OCI-LY7 (cell line): Measurements from ENCODE around the gene ZFHX2. TPM values are rescaled to one million over a fixed set of nuclear protein-coding genes. Genes with fewer than 3 reads are reported as not detected.

Experiments used
- BruUV-seq: library from RNA; stranded (reverse); fragments of 400-500 nt; replicated peaks from 2 replicates; lab custom pipeline; 2021; lab: Mats Ljungman, UMichigan
- CTCF ChIA-PET: fragments of 300-600 bp; sonication (Branson Sonifier 250); formaldehyde crosslinking; loops from one replicate; lab custom pipeline; 2022; ENCODE audit warnings: antibody characterized with exemption; ENCODE audit not compliant: unreplicated experiment; lab: Charles Lee
- POLR2A ChIA-PET: fragments of 300-600 bp; sonication (Branson Sonifier 250); formaldehyde crosslinking; loops from one replicate; lab custom pipeline; 2022; ENCODE audit warnings: antibody characterized with exemption; lab: Charles Lee
- DNase-seq: peaks from one replicate; pipeline ENCODE4 v3.0.0-alpha.2; 2015; ENCODE audit warnings: low spot score
- H2AFZ ChIP-seq: fragments of 200-600 bp; sonication (generic), shearing (Covaris generic); 2 replicates; pipeline ENCODE4 v1.6.1; 2014; ENCODE audit warnings: mild to moderate bottlenecking, antibody characterized with exemption, low read length, moderate library complexity
- H3K27ac ChIP-seq: fragments of 200-600 bp; sonication (generic); 2 replicates; pipeline ENCODE4 v1.5.1; 2014; ENCODE audit warnings: mixed run types, low read depth, mild to moderate bottlenecking, moderate library complexity, low read length, inconsistent platforms; ENCODE audit not compliant: poor library complexity, severe bottlenecking
- H3K36me3 ChIP-seq: fragments of 200-600 bp; sonication (generic); 2 replicates; pipeline ENCODE4 v1.6.1; 2014; ENCODE audit warnings: mild to moderate bottlenecking, antibody characterized with exemption, low read length, moderate library complexity, mixed read lengths; ENCODE audit not compliant: insufficient read depth
- H3K4me1 ChIP-seq: fragments of 200-600 bp; sonication (generic); 2 replicates; pipeline ENCODE4 v1.5.1; 2014; ENCODE audit warnings: mild to moderate bottlenecking, low read length; ENCODE audit not compliant: insufficient read depth, poor library complexity, severe bottlenecking
- H3K4me2 ChIP-seq: fragments of 200-600 bp; sonication (generic); 2 replicates; pipeline ENCODE4 v1.6.1; 2014; ENCODE audit warnings: mild to moderate bottlenecking, low read length
- H3K4me3 ChIP-seq: fragments of 200-600 bp; sonication (generic); 2 replicates; pipeline ENCODE4 v1.5.1; 2014; ENCODE audit warnings: mild to moderate bottlenecking, low read depth, low read length; ENCODE audit not compliant: poor library complexity, severe bottlenecking
- H3K79me2 ChIP-seq: fragments of 200-600 bp; sonication (generic); 2 replicates; pipeline ENCODE4 v1.6.1; 2016; ENCODE audit warnings: low read depth, mild to moderate bottlenecking, low read length, moderate library complexity, mixed read lengths; ENCODE audit not compliant: insufficient read depth
- H3K9me2 ChIP-seq: fragments of 200-600 bp; sonication (generic); 2 replicates; pipeline ENCODE4 v1.6.1; 2016; ENCODE audit warnings: mild to moderate bottlenecking, low read length, mixed read lengths; ENCODE audit not compliant: insufficient read depth
- H3K9me3 ChIP-seq: fragments of 200-600 bp; sonication (generic); 2 replicates; pipeline ENCODE4 v1.6.1; 2014; ENCODE audit warnings: mild to moderate bottlenecking, mixed run types, low read length, mixed read lengths
- H4K20me1 ChIP-seq: fragments of 200-600 bp; sonication (generic); 2 replicates; pipeline ENCODE4 v1.6.1; 2014; ENCODE audit warnings: mild to moderate bottlenecking, antibody characterized with exemption, low read length, moderate library complexity, mixed read lengths; ENCODE audit not compliant: insufficient read depth
- EZH2phosphoT487 ChIP-seq: fragments of 200-600 bp; sonication (generic); IDR thresholded peaks from 2 replicates; pipeline ENCODE4 v1.6.1; 2018; ENCODE audit warnings: low read depth, borderline replicate concordance, mild to moderate bottlenecking, mixed run types, antibody characterized with exemption, low read length, moderate library complexity, mixed read lengths
- intact Hi-C: fragments of 100-400 bp; cut with micrococcal nuclease; formaldehyde crosslinking; loops from one replicate; pipeline ENCODE4 v1.10.0; 2022; ENCODE audit not compliant: unreplicated experiment
- total RNA-seq, 2 experiments: library from RNA; depleted of rRNA in 1 of 2; stranded (reverse); fragments of >200 nt in 1 of 2; shearing (Covaris generic) in 1 of 2; gene quantifications; 2 replicates each; pipeline ENCODE4 v1.2.3, GENCODE V29; 2014 to 2022
- TF ChIP-seq, protein P1 (sequence below): fragments of 200-600 bp; sonication (generic); conservative IDR thresholded peaks from 2 replicates; pipeline ENCODE4 v1.5.1; 2014; ENCODE audit warnings: mild to moderate bottlenecking, antibody characterized with exemption, low read length, moderate library complexity, mixed read lengths

ZFHX2 gene
- total RNA-seq, 2 experiments from 2014 or later, result 0.60 to 1.8 TPM

DNA sequence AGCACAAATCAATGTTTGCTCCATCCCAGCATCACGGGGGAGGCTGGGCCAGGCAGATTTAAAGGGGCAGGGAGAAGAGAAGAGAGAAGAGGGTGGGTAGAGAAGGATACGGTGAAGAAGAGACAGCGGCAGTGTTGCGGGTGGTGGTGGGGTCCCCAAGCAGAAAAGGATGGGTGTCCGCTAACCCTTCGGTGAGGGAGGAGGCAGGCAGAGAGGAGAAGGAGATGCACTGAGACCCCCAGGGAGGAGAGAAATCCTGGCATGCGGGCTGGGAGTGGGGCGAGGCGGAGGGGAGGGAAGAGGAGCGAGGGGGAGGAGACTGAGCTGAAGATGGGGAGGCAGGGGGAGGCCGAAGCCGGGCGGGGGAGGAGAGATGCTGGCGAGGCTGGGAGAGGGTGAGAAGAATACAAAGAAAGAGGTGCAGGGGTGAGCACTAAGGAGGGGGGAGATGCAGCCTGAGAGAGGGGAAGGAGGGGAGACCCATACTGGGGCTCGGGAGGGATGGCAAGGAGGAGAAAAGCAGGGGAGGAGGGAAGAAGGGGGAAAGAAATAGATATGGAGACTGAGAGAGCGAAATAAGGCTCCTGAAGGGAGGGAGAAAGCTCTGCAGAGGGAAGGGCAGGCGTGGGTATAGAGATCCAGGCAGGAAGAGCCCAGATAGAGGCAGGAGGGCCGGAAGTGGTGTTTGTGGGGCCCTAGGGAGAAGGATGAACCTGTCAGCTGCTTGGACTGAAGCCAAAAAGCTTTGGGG, 27.2 kb upstream of the ZFHX2 start, which contains the start of gene JPH4:
Gene JPH4 (minus strand): TSS at position 231 of the 751 bp plus-strand sequence. CDS start 1,337 bp downstream, outside the sequence.
- intact Hi-C loops, result no loop called here
- ChIA-PET POLR2A (no interaction called here), CTCF (no interaction called here)
- no TSS peak for BruUV-seq
- Histone ChIP-seq H3K4me2 (no peak within 1 kb of the TSS), H3K9me2 (no peaks in the 10 kb centered on the region), H3K9me3 (no peaks in the 10 kb centered on the region), H3K27ac (no peak within 1 kb of the TSS), H3K36me3 (no peaks in the 10 kb centered on the region), H2AFZ (no peak within 1 kb of the TSS), H3K4me3 (no peak within 1 kb of the TSS), H3K79me2 (no peaks in the 10 kb centered on the region), H3K4me1 (no peaks in the 10 kb centered on the region), H4K20me1 (no peaks in the 10 kb centered on the region)
- TF ChIP-seq, protein P1, sequence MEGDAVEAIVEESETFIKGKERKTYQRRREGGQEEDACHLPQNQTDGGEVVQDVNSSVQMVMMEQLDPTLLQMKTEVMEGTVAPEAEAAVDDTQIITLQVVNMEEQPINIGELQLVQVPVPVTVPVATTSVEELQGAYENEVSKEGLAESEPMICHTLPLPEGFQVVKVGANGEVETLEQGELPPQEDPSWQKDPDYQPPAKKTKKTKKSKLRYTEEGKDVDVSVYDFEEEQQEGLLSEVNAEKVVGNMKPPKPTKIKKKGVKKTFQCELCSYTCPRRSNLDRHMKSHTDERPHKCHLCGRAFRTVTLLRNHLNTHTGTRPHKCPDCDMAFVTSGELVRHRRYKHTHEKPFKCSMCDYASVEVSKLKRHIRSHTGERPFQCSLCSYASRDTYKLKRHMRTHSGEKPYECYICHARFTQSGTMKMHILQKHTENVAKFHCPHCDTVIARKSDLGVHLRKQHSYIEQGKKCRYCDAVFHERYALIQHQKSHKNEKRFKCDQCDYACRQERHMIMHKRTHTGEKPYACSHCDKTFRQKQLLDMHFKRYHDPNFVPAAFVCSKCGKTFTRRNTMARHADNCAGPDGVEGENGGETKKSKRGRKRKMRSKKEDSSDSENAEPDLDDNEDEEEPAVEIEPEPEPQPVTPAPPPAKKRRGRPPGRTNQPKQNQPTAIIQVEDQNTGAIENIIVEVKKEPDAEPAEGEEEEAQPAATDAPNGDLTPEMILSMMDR, result no peak
- TF ChIP-seq EZH2phosphoT487, result no peak
- no peak for DNase-seq

DNA sequence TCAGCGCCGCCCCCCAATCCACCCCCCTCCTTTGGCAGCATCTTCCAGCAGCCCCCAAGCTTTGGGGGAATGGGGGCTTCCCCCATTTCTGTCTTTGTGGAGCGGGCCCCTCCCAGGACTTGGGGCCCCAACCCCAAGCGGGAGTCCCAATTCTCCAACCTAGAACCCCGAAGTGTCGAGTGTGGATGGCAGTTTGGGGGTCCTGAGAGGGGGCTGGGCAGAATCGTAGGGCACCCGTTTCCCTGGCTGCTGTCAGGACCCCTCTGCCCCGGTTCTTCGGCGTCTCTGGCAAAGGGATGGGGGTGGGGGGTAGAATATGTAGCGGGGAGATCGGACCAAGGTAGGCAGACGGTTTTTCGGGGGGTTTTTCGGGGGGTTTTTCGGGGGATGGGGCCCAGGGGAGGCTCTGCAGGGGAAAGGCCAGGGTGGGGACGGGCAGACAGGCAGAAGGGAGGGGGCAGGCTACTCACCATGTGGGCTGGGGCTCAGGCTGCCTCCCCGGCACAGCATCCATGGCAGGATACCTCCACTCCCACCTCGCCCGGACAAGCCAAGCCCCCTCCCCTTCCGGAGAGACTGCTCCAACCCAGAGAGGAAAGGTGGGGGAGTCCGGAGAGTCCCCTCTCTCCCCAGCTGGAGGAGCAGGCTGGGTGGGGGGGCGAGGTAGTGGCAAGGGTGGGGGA, 26.3 kb upstream of the ZFHX2 start:
- H3K4me2 ChIP-seq, result no peak overlapping the region
- H4K20me1 ChIP-seq, result no peaks in the 10 kb centered on the region
- intact Hi-C loops, result no loop called here
- H3K36me3 ChIP-seq, result no peaks in the 10 kb centered on the region
- no peak overlapping the region for H3K4me3 ChIP-seq
- H3K4me1 ChIP-seq, result no peaks in the 10 kb centered on the region
- H3K9me3 ChIP-seq, result no peaks in the 10 kb centered on the region
- BruUV-seq, result no TSS peak
- no peaks in the 10 kb centered on the region for H3K79me2 ChIP-seq
- ChIA-PET CTCF (no interaction called here), POLR2A (no interaction called here)
- TF ChIP-seq EZH2phosphoT487, result no peak
- TF ChIP-seq, protein P1, result no peak
- DNase-seq, result no peak
- H3K27ac ChIP-seq, result no peak overlapping the region
- H2AFZ ChIP-seq, result no peak overlapping the region
- no peaks in the 10 kb centered on the region for H3K9me2 ChIP-seq
